ENCODE data around the gene THAP10.
"Not testable (repeated sequence)": the region's sequence is repeated elsewhere in the genome, so short reads cannot be mapped to it uniquely, and the experiment has no call there.

Gene THAP10

GRCh38 chr15:70879401-70879800 is 12.8 kb downstream of the THAP10 start:
- in situ Hi-C loops (cut with MboI; ENCODE audit: low sequenced_read_pairs) = no loop called here

GRCh38 chr15:70876683-70877082 is 15.6 kb downstream of the THAP10 start:
- in situ Hi-C loops (cut with MboI; ENCODE audit: low sequenced_read_pairs) = no loop called here

GRCh38 chr15:70876011-70876410 is 16.2 kb downstream of the THAP10 start:
- in situ Hi-C loops (cut with MboI; ENCODE audit: low sequenced_read_pairs) = no loop called here

- in situ Hi-C loops (cut with MboI; ENCODE audit: low sequenced_read_pairs) = no loop called here
Observed at GRCh38 chr15:70875001-70875782, 17.0 kb downstream of the THAP10 start.

- in situ Hi-C loops (cut with MboI; ENCODE audit: low sequenced_read_pairs) = no loop called here
Observed at GRCh38 chr15:70873232-70874054, 18.8 kb downstream of the THAP10 start.

GRCh38 chr15:70871490-70871889 is 20.7 kb downstream of the THAP10 start:
- in situ Hi-C loops (cut with MboI; ENCODE audit: low sequenced_read_pairs) = not testable (repeated sequence)

GRCh38 chr15:70870051-70870450 is 22.2 kb downstream of the THAP10 start:
- in situ Hi-C loops (cut with MboI; ENCODE audit: low sequenced_read_pairs) = no loop called here

GRCh38 chr15:70869346-70869745 is 22.9 kb downstream of the THAP10 start:
- in situ Hi-C loops (cut with MboI; ENCODE audit: low sequenced_read_pairs) = no loop called here

- in situ Hi-C loops (cut with MboI; ENCODE audit: low sequenced_read_pairs) = no loop called here
Observed at GRCh38 chr15:70867911-70868467, 24.2 kb downstream of the THAP10 start.

- in situ Hi-C loops (cut with MboI; ENCODE audit: low sequenced_read_pairs) = no loop called here
Observed at GRCh38 chr15:70866982-70867641, 25.1 kb downstream of the THAP10 start.

- in situ Hi-C loops (cut with MboI; ENCODE audit: low sequenced_read_pairs) = no loop called here
Observed at GRCh38 chr15:70863450-70864218, 28.6 kb downstream of the THAP10 start.

GRCh38 chr15:70859998-70860397 is 32.2 kb downstream of the THAP10 start:
- in situ Hi-C loops (cut with MboI; ENCODE audit: low sequenced_read_pairs) = no loop called here

GRCh38 chr15:70859322-70859908 is 32.8 kb downstream of the THAP10 start:
- in situ Hi-C loops (cut with MboI; ENCODE audit: low sequenced_read_pairs) = no loop called here

GRCh38 chr15:70858614-70859321 is 33.5 kb downstream of the THAP10 start:
- in situ Hi-C loops (cut with MboI; ENCODE audit: low sequenced_read_pairs) = not testable (repeated sequence)

- in situ Hi-C loops (cut with MboI; ENCODE audit: low sequenced_read_pairs) = no loop called here
Observed at GRCh38 chr15:70857562-70858285, 34.5 kb downstream of the THAP10 start.

- in situ Hi-C loops (cut with MboI; ENCODE audit: low sequenced_read_pairs) = no loop called here
Observed at GRCh38 chr15:70856884-70857561, 35.2 kb downstream of the THAP10 start.

- in situ Hi-C loops (cut with MboI; ENCODE audit: low sequenced_read_pairs) = no loop called here
Observed at GRCh38 chr15:70856177-70856883, 35.9 kb downstream of the THAP10 start.

- in situ Hi-C loops (cut with MboI; ENCODE audit: low sequenced_read_pairs) = no loop called here
Observed at GRCh38 chr15:70855764-70856163, 36.5 kb downstream of the THAP10 start.
